ENCODE measurements around the gene PCDHB13. TPM values are rescaled to one million over a fixed set of nuclear protein-coding genes. Genes with fewer than 3 reads are reported as not detected.
"Not testable (repeated sequence)": the region's sequence is repeated elsewhere in the genome, so short reads cannot be mapped to it uniquely, and the experiment has no call there.

PCDHB13 gene
- total and polyA plus RNA-seq, 4 donors: 0.11 to 0.42 (median 0.18) TPM

DNA sequence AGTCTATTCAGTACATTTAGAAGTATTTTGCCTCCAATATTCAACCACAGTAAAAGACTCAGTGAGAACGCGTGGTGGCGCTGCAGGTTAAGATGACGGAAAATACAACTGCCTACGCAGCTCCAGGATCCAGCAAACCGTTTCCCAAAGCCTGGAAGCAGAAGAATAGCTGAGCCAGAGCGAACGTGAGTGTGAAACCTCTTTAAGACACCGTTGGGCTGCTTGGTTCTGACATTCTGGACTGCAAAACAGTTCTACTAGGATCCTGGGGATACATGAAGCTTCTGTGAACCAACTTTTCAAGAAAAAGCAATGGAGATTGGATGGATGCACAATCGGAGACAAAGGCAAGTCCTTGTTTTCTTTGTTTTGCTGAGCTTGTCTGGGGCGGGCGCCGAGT lies 31.5 kb upstream of the PCDHB13 start, which contains the start of gene PCDHB16:
Gene PCDHB16 (plus strand): TSS at position 140 of the 400 bp plus-strand sequence. CDS start 173 bp downstream, at position 313.
- 11% methylated on average over 13 of the region's 13 CpGs for WGBS
- no peaks in the 10 kb centered on the region for H3K4me1 ChIP-seq (ENCODE audit: control insufficient read depth in 4 of 4, insufficient read depth in 4 of 4, low read length in 3 of 4)
- H3K4me3 ChIP-seq (ENCODE audit: low read depth in 1 of 3, low read length in 3 of 3): peak within 1 kb of the TSS; percentile 3 to 41 (median 14)
- no peak for DNase-seq (ENCODE audit: low spot score)
- H3K9ac ChIP-seq (ENCODE audit: low read depth in 1 of 2, low read length in 2 of 2): no peak within 1 kb of the TSS
- H3K27ac ChIP-seq (ENCODE audit: low read depth in 1 of 2, low read length in 2 of 2): no peak within 1 kb of the TSS
- H3K9me3 ChIP-seq (ENCODE audit: control insufficient read depth in 4 of 4, low read length in 3 of 4): peaks cover 19 to 34% (median 28%) of the 10 kb centered on the region in 4 donors
- peaks cover 0 to 7% (median 2%) of the 10 kb centered on the region in 4 donors for H3K27me3 ChIP-seq (ENCODE audit: control insufficient read depth in 4 of 4, insufficient read depth in 4 of 4, low read length in 3 of 4)
- peak; percentile 24 to 39 for TF ChIP-seq RAD21 (IDR thresholded peaks at IDR 0.05)
- TF ChIP-seq HNF4G (IDR thresholded peaks at IDR 0.05): no peak
- peak; percentile 4 for TF ChIP-seq CTCF (IDR thresholded peaks at IDR 0.05; ENCODE audit: low read depth, low read length, missing input control)
- H3K36me3 ChIP-seq (ENCODE audit: control insufficient read depth in 4 of 4, insufficient read depth in 3 of 4, low read depth in 1 of 4, low read length in 3 of 4): no peaks in the 10 kb centered on the region

DNA sequence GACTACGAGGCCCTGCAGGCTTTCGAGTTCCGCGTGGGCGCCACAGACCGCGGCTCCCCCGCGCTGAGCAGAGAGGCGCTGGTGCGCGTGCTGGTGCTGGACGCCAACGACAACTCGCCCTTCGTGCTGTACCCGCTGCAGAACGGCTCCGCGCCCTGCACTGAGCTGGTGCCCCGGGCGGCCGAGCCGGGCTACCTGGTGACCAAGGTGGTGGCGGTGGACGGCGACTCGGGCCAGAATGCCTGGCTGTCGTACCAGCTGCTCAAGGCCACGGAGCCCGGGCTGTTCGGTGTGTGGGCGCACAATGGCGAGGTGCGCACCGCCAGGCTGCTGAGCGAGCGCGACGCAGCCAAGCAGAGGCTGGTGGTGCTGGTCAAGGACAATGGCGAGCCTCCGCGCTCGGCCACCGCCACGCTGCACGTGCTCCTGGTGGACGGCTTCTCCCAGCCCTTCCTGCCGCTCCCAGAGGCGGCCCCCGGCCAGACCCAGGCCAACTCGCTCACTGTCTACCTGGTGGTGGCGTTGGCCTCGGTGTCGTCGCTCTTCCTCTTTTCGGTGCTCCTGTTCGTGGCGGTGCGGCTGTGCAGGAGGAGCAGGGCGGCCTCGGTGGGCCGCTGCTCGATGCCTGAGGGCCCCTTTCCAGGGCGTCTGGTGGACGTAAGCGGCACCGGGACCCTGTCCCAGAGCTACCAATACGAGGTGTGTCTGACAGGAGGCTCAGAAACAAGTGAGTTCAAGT lies 29.4 kb upstream of the PCDHB13 start:
- not testable (repeated sequence) for H3K4me3 ChIP-seq (ENCODE audit: low read depth in 1 of 3, low read length in 3 of 3)

GRCh38 chr5:141186897-141187512 lies 26.7 kb upstream of the PCDHB13 start, which contains the start of gene PCDHB9:
TSS of gene PCDHB9 (plus strand) at chr5:141187161. CDS start at chr5:141187319, 158 bp downstream.
- peaks cover 0 to 7% (median 2%) of the 10 kb centered on the region in 4 donors for H3K27me3 ChIP-seq (ENCODE audit: control insufficient read depth in 4 of 4, insufficient read depth in 4 of 4, low read length in 3 of 4)
- TF ChIP-seq SP1 (IDR thresholded peaks at IDR 0.05) (no peak), FOXA2 (IDR thresholded peaks at IDR 0.05) (no peak), HNF4A (conservative IDR thresholded peaks at IDR 0.05) (no peak), HNF4G (IDR thresholded peaks at IDR 0.05) (no peak), CTCF (IDR thresholded peaks at IDR 0.05; ENCODE audit: low read depth, low read length, missing input control) (no peak), EGR1 (IDR thresholded peaks at IDR 0.05; ENCODE audit: low read depth in 2 of 2) (no peak), RAD21 (IDR thresholded peaks at IDR 0.05) (peak in 1 of 2 donors; percentile 16)
- TF ChIP-seq, protein P1, sequence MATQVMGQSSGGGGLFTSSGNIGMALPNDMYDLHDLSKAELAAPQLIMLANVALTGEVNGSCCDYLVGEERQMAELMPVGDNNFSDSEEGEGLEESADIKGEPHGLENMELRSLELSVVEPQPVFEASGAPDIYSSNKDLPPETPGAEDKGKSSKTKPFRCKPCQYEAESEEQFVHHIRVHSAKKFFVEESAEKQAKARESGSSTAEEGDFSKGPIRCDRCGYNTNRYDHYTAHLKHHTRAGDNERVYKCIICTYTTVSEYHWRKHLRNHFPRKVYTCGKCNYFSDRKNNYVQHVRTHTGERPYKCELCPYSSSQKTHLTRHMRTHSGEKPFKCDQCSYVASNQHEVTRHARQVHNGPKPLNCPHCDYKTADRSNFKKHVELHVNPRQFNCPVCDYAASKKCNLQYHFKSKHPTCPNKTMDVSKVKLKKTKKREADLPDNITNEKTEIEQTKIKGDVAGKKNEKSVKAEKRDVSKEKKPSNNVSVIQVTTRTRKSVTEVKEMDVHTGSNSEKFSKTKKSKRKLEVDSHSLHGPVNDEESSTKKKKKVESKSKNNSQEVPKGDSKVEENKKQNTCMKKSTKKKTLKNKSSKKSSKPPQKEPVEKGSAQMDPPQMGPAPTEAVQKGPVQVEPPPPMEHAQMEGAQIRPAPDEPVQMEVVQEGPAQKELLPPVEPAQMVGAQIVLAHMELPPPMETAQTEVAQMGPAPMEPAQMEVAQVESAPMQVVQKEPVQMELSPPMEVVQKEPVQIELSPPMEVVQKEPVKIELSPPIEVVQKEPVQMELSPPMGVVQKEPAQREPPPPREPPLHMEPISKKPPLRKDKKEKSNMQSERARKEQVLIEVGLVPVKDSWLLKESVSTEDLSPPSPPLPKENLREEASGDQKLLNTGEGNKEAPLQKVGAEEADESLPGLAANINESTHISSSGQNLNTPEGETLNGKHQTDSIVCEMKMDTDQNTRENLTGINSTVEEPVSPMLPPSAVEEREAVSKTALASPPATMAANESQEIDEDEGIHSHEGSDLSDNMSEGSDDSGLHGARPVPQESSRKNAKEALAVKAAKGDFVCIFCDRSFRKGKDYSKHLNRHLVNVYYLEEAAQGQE (IDR thresholded peaks at IDR 0.05): no peak
- peak within 1 kb of the TSS in 1 of 3 donors; percentile 14 for H3K4me3 ChIP-seq (ENCODE audit: low read depth in 1 of 3, low read length in 3 of 3)
- H3K9me3 ChIP-seq (ENCODE audit: control insufficient read depth in 4 of 4, low read length in 3 of 4): peaks cover 15 to 37% (median 25%) of the 10 kb centered on the region in 4 donors
- DNase-seq (ENCODE audit: low spot score): no peak
- 15% methylated on average over 9 of the region's 9 CpGs for WGBS
- H3K36me3 ChIP-seq (ENCODE audit: control insufficient read depth in 4 of 4, insufficient read depth in 3 of 4, low read depth in 1 of 4, low read length in 3 of 4): no peaks in the 10 kb centered on the region
- no peak within 1 kb of the TSS for H3K9ac ChIP-seq (ENCODE audit: low read depth in 1 of 2, low read length in 2 of 2)
- H3K4me1 ChIP-seq (ENCODE audit: control insufficient read depth in 4 of 4, insufficient read depth in 4 of 4, low read length in 3 of 4): no peaks in the 10 kb centered on the region
- H3K27ac ChIP-seq (ENCODE audit: low read depth in 1 of 2, low read length in 2 of 2): no peak within 1 kb of the TSS

More for the DNA sequence above, 29.4 kb upstream of the PCDHB13 start:
- not testable (repeated sequence) for H3K27ac ChIP-seq (ENCODE audit: low read depth in 1 of 2, low read length in 2 of 2); H3K36me3 ChIP-seq (ENCODE audit: control insufficient read depth in 4 of 4, insufficient read depth in 3 of 4, low read depth in 1 of 4, low read length in 3 of 4); H3K9ac ChIP-seq (ENCODE audit: low read depth in 1 of 2, low read length in 2 of 2); H3K27me3 ChIP-seq (ENCODE audit: control insufficient read depth in 4 of 4, insufficient read depth in 4 of 4, low read length in 3 of 4); DNase-seq (ENCODE audit: low spot score); H3K4me1 ChIP-seq (ENCODE audit: control insufficient read depth in 4 of 4, insufficient read depth in 4 of 4, low read length in 3 of 4)
- WGBS: 26% methylated on average over 57 of the region's 69 CpGs
- peaks cover 19 to 28% (median 23%) of the 10 kb centered on the region in 4 donors for H3K9me3 ChIP-seq (ENCODE audit: control insufficient read depth in 4 of 4, low read length in 3 of 4)

DNA sequence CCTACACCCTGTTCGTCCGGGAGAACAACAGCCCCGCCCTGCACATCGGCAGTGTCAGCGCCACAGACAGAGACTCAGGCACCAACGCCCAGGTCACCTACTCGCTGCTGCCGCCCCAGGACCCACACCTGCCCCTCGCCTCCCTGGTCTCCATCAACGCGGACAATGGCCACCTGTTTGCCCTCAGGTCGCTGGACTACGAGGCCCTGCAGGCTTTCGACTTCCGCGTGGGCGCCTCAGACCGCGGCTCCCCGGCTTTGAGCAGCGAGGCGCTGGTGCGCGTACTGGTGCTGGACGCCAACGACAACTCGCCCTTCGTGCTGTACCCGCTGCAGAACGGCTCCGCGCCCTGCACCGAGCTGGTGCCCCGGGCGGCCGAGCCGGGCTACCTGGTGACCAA lies 25.0 kb upstream of the PCDHB13 start:
- H3K27ac ChIP-seq (ENCODE audit: low read depth in 1 of 2, low read length in 2 of 2); H3K27me3 ChIP-seq (ENCODE audit: control insufficient read depth in 4 of 4, insufficient read depth in 4 of 4, low read length in 3 of 4); H3K36me3 ChIP-seq (ENCODE audit: control insufficient read depth in 4 of 4, insufficient read depth in 3 of 4, low read depth in 1 of 4, low read length in 3 of 4); H3K4me3 ChIP-seq (ENCODE audit: low read depth in 1 of 3, low read length in 3 of 3); H3K9ac ChIP-seq (ENCODE audit: low read depth in 1 of 2, low read length in 2 of 2); H3K4me1 ChIP-seq (ENCODE audit: control insufficient read depth in 4 of 4, insufficient read depth in 4 of 4, low read length in 3 of 4); DNase-seq (ENCODE audit: low spot score): not testable (repeated sequence)
- 24% methylated on average over 30 of the region's 37 CpGs for WGBS
- peaks cover 12 to 31% (median 18%) of the 10 kb centered on the region in 4 donors for H3K9me3 ChIP-seq (ENCODE audit: control insufficient read depth in 4 of 4, low read length in 3 of 4)

Data from liver (tissue), 9 donors.